H1 (cell line): ENCODE data around the gene UBR1.

Experiments
- EZH2 ChIP-seq: fragments of 200-600 bp; sonication (generic); IDR thresholded peaks from 2 replicates; pipeline ENCODE4 v1.7.1; 2012; ENCODE audit warnings: low read depth, mild to moderate bottlenecking, moderate library complexity, low read length, inconsistent platforms; ENCODE audit not compliant: severe bottlenecking
- GABPA ChIP-seq: IDR thresholded peaks from 2 replicates; pipeline ENCODE4 v1.6.1; 2011; ENCODE audit warnings: mild to moderate bottlenecking, low read length, moderate library complexity, borderline replicate concordance; ENCODE audit not compliant: insufficient read depth
- POLR2A ChIP-seq, 2 experiments: IDR thresholded peaks; 1 replicate in 1 of 2; 2 replicates in 1 of 2; pipeline ENCODE4 v1.6.1; 2011; ENCODE audit warnings: low read depth in 2 of 2, low read length in 2 of 2, mild to moderate bottlenecking in 2 of 2; ENCODE audit errors: control extremely low read depth in 1 of 2
- SIN3A ChIP-seq, 2 experiments: IDR thresholded peaks in 1 of 2; conservative IDR thresholded peaks in 1 of 2; 2 replicates each; pipeline ENCODE4 v1.6.1; 2011 to 2012; ENCODE audit warnings: low read length in 2 of 2, improper control_type of control experiment in 1 of 2, low read depth in 1 of 2, mild to moderate bottlenecking in 1 of 2
- SIX5 ChIP-seq: IDR thresholded peaks from 2 replicates; pipeline ENCODE4 v1.6.1; 2011; ENCODE audit warnings: mild to moderate bottlenecking, low read depth, low read length
- SP1 ChIP-seq: IDR thresholded peaks from 2 replicates; pipeline ENCODE4 v1.6.1; 2011; ENCODE audit warnings: low read depth, low read length
- SP4 ChIP-seq: IDR thresholded peaks from 2 replicates; pipeline ENCODE4 v1.6.1; 2012; ENCODE audit warnings: low read length, inconsistent platforms
- SRF ChIP-seq: IDR thresholded peaks from 2 replicates; pipeline ENCODE4 v1.6.1; 2011; ENCODE audit warnings: mild to moderate bottlenecking, low read depth, low read length, moderate library complexity
- TAF1 ChIP-seq: IDR thresholded peaks from 2 replicates; pipeline ENCODE4 v1.6.1; 2011; ENCODE audit warnings: mild to moderate bottlenecking, low read depth, low read length
- TF ChIP-seq, protein P1 (sequence below), 3 experiments: IDR thresholded peaks; 1 replicate in 2 of 3; 2 replicates in 1 of 3; pipeline versions ENCODE4 v1.5.1 to v1.6.1; 2011; ENCODE audit warnings: low read length in 3 of 3, mild to moderate bottlenecking in 3 of 3, inconsistent platforms in 2 of 3, low read depth in 1 of 3, moderate library complexity in 1 of 3; ENCODE audit not compliant: insufficient read depth in 1 of 3; ENCODE audit errors: control extremely low read depth in 1 of 3

GRCh38 chr15:43067717-43068461, 37.9 kb downstream of the UBR1 start:
- TF ChIP-seq SIX5 = no peak
- no peak for TF ChIP-seq SIN3A (conservative IDR thresholded peaks at IDR 0.05 in 1 of 2, IDR thresholded peaks at IDR 0.05 in 1 of 2; ENCODE audit: low read depth in 1 of 2, low read length in 2 of 2)
- TF ChIP-seq SP1 = no peak
- TF ChIP-seq TAF1 = no peak
- TF ChIP-seq SRF = no peak
- TF ChIP-seq, protein P1, sequence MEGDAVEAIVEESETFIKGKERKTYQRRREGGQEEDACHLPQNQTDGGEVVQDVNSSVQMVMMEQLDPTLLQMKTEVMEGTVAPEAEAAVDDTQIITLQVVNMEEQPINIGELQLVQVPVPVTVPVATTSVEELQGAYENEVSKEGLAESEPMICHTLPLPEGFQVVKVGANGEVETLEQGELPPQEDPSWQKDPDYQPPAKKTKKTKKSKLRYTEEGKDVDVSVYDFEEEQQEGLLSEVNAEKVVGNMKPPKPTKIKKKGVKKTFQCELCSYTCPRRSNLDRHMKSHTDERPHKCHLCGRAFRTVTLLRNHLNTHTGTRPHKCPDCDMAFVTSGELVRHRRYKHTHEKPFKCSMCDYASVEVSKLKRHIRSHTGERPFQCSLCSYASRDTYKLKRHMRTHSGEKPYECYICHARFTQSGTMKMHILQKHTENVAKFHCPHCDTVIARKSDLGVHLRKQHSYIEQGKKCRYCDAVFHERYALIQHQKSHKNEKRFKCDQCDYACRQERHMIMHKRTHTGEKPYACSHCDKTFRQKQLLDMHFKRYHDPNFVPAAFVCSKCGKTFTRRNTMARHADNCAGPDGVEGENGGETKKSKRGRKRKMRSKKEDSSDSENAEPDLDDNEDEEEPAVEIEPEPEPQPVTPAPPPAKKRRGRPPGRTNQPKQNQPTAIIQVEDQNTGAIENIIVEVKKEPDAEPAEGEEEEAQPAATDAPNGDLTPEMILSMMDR (IDR thresholded peaks at IDR 0.05; ENCODE audit: control extremely low read depth in 1 of 3, insufficient read depth in 1 of 3, low read depth in 1 of 3, low read length in 3 of 3) = no peak
- TF ChIP-seq POLR2A (IDR thresholded peaks at IDR 0.05; ENCODE audit: control extremely low read depth in 1 of 2, low read depth in 2 of 2, low read length in 2 of 2) = no peak
- TF ChIP-seq SP4 = no peak
- no peak for TF ChIP-seq GABPA
- TF ChIP-seq EZH2 = no peak
